Measurements from ENCODE around the gene ARID1A.

DNA sequence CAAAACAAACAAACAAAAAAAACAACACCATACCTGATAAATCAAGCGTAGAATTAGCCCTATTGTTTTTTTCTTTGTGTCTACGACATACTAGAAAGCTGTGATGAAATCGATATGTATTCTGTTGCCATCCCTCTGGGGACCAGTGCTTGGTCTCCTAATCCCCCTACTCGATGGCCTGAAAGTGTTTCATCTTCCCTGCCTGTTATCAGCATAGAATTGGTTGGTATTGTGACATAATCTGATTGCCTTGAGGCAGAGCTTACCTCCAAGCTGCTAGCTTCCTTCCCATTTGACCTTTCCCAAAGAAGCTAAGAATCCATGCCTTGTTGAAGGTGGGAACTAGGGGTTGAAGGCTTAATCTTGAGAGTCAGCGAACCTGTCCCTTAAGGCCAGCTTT lies 51.2 kb downstream of the ARID1A start:
- TF ChIP-seq JUNB (IDR thresholded peaks at IDR 0.05; ENCODE audit: unreplicated experiment) (no peak), EZH2 (IDR thresholded peaks at IDR 0.05; ENCODE audit: low read depth, unreplicated experiment) (no peak), POLR2AphosphoS5 (IDR thresholded peaks at IDR 0.05; ENCODE audit: low read depth) (no peak), ETS1 (IDR thresholded peaks at IDR 0.05) (no peak), ZNF331 (CRISPR knock-in tag; IDR thresholded peaks at IDR 0.05; ENCODE audit: low read depth) (no peak), ZNF114 (CRISPR knock-in tag; IDR thresholded peaks at IDR 0.05) (no peak), ZNF462 (CRISPR knock-in tag; IDR thresholded peaks at IDR 0.05) (no peak), STAT1 (IDR thresholded peaks at IDR 0.05; ENCODE audit: unreplicated experiment) (no peak), REST (IDR thresholded peaks at IDR 0.05; ENCODE audit: unreplicated experiment) (no peak), EZH2phosphoT487 (IDR thresholded peaks at IDR 0.05; ENCODE audit: unreplicated experiment) (no peak)
- TF ChIP-seq, protein P1, sequence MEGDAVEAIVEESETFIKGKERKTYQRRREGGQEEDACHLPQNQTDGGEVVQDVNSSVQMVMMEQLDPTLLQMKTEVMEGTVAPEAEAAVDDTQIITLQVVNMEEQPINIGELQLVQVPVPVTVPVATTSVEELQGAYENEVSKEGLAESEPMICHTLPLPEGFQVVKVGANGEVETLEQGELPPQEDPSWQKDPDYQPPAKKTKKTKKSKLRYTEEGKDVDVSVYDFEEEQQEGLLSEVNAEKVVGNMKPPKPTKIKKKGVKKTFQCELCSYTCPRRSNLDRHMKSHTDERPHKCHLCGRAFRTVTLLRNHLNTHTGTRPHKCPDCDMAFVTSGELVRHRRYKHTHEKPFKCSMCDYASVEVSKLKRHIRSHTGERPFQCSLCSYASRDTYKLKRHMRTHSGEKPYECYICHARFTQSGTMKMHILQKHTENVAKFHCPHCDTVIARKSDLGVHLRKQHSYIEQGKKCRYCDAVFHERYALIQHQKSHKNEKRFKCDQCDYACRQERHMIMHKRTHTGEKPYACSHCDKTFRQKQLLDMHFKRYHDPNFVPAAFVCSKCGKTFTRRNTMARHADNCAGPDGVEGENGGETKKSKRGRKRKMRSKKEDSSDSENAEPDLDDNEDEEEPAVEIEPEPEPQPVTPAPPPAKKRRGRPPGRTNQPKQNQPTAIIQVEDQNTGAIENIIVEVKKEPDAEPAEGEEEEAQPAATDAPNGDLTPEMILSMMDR (conservative IDR thresholded peaks at IDR 0.05; ENCODE audit: low read depth in 2 of 2) = no peak

All from GM23338 (cell line).